GM23338 (cell line): ENCODE results near the gene OR52A1. TPM values are rescaled to one million over a fixed set of nuclear protein-coding genes. Genes with fewer than 3 reads are reported as not detected.

Experiments
- ATAC-seq: fragments of 200-7000 bp; cut with Tn5 transposase; 3 replicates; pipeline ENCODE4 v1.9.1; 2020
- DNase-seq: peaks from one replicate; pipeline ENCODE4 v3.0.0-alpha.2; 2015; ENCODE audit warnings: low spot score
- H2AFZ ChIP-seq: fragments of 200-600 bp; sonication (generic); 2 replicates; pipeline ENCODE4 v1.8.0; 2016; ENCODE audit warnings: antibody characterized with exemption, mild to moderate bottlenecking, moderate library complexity
- H3F3A ChIP-seq: fragments of 200-600 bp; sonication (generic); replicated peaks from 2 replicates; pipeline ENCODE4 v1.8.0; 2017; ENCODE audit warnings: antibody characterized with exemption, mixed run types, low read depth
- H3K27ac ChIP-seq: fragments of 200-600 bp; sonication (generic); 2 replicates; pipeline ENCODE4 v1.6.1; 2016; ENCODE audit warnings: low read depth
- H3K27me3 ChIP-seq: fragments of 200-600 bp; sonication (generic); 2 replicates; pipeline ENCODE4 v1.8.0; 2016; ENCODE audit warnings: mild to moderate bottlenecking, mixed run types, moderate library complexity; ENCODE audit not compliant: insufficient read depth
- H3K36me3 ChIP-seq: fragments of 200-600 bp; sonication (generic); 2 replicates; pipeline ENCODE4 v1.8.0; 2016; ENCODE audit warnings: mild to moderate bottlenecking; ENCODE audit not compliant: insufficient read depth
- H3K4me1 ChIP-seq: fragments of 200-600 bp; sonication (generic); 2 replicates; pipeline ENCODE4 v1.8.0; 2016; ENCODE audit warnings: mild to moderate bottlenecking, moderate library complexity; ENCODE audit not compliant: insufficient read depth
- H3K4me2 ChIP-seq: fragments of 200-600 bp; sonication (generic); 2 replicates; pipeline ENCODE4 v1.7.1; 2017; ENCODE audit warnings: mixed run types
- H3K4me3 ChIP-seq: fragments of 200-600 bp; sonication (generic); 2 replicates; pipeline ENCODE4 v1.6.1; 2016; ENCODE audit warnings: mixed run types
- H3K79me2 ChIP-seq: fragments of 200-600 bp; sonication (generic); replicated peaks from 2 replicates; pipeline ENCODE4 v1.8.0; 2017; ENCODE audit warnings: mild to moderate bottlenecking; ENCODE audit not compliant: insufficient read depth
- H3K9me2 ChIP-seq: fragments of 200-600 bp; sonication (generic); 2 replicates; pipeline ENCODE4 v1.8.0; 2017; ENCODE audit not compliant: insufficient read depth
- H4K20me1 ChIP-seq: fragments of 200-600 bp; sonication (generic); replicated peaks from 2 replicates; pipeline ENCODE4 v1.8.0; 2017; ENCODE audit warnings: mild to moderate bottlenecking; ENCODE audit not compliant: insufficient read depth
- H3K27ac Mint-ChIP-seq: 2 replicates; pipeline ENCODE4 v1.8.0; 2020; ENCODE audit warnings: inconsistent platforms, mild to moderate bottlenecking, moderate library complexity, mixed read lengths
- H3K27me3 Mint-ChIP-seq: 3 replicates; pipeline ENCODE4 v1.8.0; 2022; ENCODE audit warnings: low read depth, mild to moderate bottlenecking, moderate library complexity, mixed read lengths, inconsistent platforms; ENCODE audit not compliant: insufficient read depth, poor library complexity
- H3K36me3 Mint-ChIP-seq: 3 replicates; pipeline ENCODE4 v1.8.0; 2021; ENCODE audit warnings: low read depth, mild to moderate bottlenecking, inconsistent platforms, moderate library complexity, mixed read lengths
- H3K4me1 Mint-ChIP-seq: 3 replicates; pipeline ENCODE4 v1.8.0; 2020; ENCODE audit warnings: mild to moderate bottlenecking, inconsistent platforms, mixed read lengths
- H3K4me3 Mint-ChIP-seq: 3 replicates; pipeline ENCODE4 v1.8.0; 2021; ENCODE audit warnings: moderate library complexity, mild to moderate bottlenecking, inconsistent platforms, mixed read lengths
- H3K9me3 Mint-ChIP-seq: 3 replicates; pipeline ENCODE4 v1.8.0; 2020; ENCODE audit warnings: moderate library complexity, mild to moderate bottlenecking, inconsistent platforms, mixed read lengths
- CREB1 ChIP-seq: fragments of 250-450 bp; sonication (Bioruptor Pico); IDR thresholded peaks from 2 replicates; pipeline ENCODE4 v1.5.0; 2020; ENCODE audit warnings: low read depth, mild to moderate bottlenecking, moderate library complexity
- CTCF ChIP-seq, 2 experiments: fragments of 200-600 bp in 1 of 2; sonication (generic) in 1 of 2; conservative IDR thresholded peaks; 2 replicates each; pipeline versions ENCODE4 v1.5.1 to v1.6.1; 2016 to 2017; ENCODE audit warnings: antibody characterized with exemption in 2 of 2, low read depth in 2 of 2, mild to moderate bottlenecking in 2 of 2, moderate library complexity in 1 of 2
- ETS1 ChIP-seq: IDR thresholded peaks from 2 replicates; pipeline ENCODE4 v1.6.1; 2016; ENCODE audit warnings: antibody characterized with exemption
- EZH2 ChIP-seq: fragments of 200-600 bp; sonication (generic); IDR thresholded peaks from one replicate; pipeline ENCODE4 v1.8.0; 2017; ENCODE audit warnings: antibody characterized with exemption, mild to moderate bottlenecking, low read depth; ENCODE audit not compliant: unreplicated experiment
- EZH2phosphoT487 ChIP-seq: fragments of 200-600 bp; sonication (generic); IDR thresholded peaks from one replicate; pipeline ENCODE4 v1.8.1; 2018; ENCODE audit warnings: antibody characterized with exemption; ENCODE audit not compliant: unreplicated experiment
- JUNB ChIP-seq: IDR thresholded peaks from one replicate; pipeline ENCODE4 v1.6.1; 2016; ENCODE audit warnings: antibody characterized with exemption; ENCODE audit not compliant: unreplicated experiment
- NANOG ChIP-seq: IDR thresholded peaks from 2 replicates; pipeline ENCODE4 v1.6.1; 2016; ENCODE audit warnings: antibody characterized with exemption, borderline replicate concordance
- POLR2AphosphoS5 ChIP-seq: IDR thresholded peaks from 2 replicates; pipeline ENCODE4 v1.6.1; 2016; ENCODE audit warnings: antibody characterized with exemption, low read depth
- REST ChIP-seq: IDR thresholded peaks from one replicate; pipeline ENCODE4 v1.6.1; 2018; ENCODE audit warnings: antibody characterized with exemption; ENCODE audit not compliant: unreplicated experiment
- STAT1 ChIP-seq: IDR thresholded peaks from one replicate; pipeline ENCODE4 v1.6.1; 2016; ENCODE audit warnings: antibody characterized with exemption; ENCODE audit not compliant: unreplicated experiment
- ZNF114 ChIP-seq: fragments of 250-450 bp; sonication (Bioruptor Pico); IDR thresholded peaks from 2 replicates; pipeline ENCODE4 v1.5.0; 2020; ENCODE audit warnings: mild to moderate bottlenecking, moderate library complexity
- ZNF331 ChIP-seq: fragments of 250-450 bp; sonication (Bioruptor Pico); IDR thresholded peaks from 2 replicates; pipeline ENCODE4 v1.5.0; 2020; ENCODE audit warnings: low read depth, mild to moderate bottlenecking, moderate library complexity
- ZNF462 ChIP-seq: fragments of 250-450 bp; sonication (Bioruptor Pico); IDR thresholded peaks from 2 replicates; pipeline ENCODE4 v1.5.0; 2020; ENCODE audit warnings: mild to moderate bottlenecking, moderate library complexity
- long read RNA-seq: library from polyadenylated mRNA; unstranded; transcript quantifications from one replicate; pipeline ENCODE4 v2.0.0, GENCODE V29; 2020; ENCODE audit not compliant: unreplicated experiment
- polyA plus RNA-seq: library from polyadenylated mRNA; unstranded; fragments of >200 nt; fragmentation: Nextera tagmentation; extraction: Ambion mirVana; gene quantifications from 2 replicates; pipeline ENCODE4 v1.2.1, GENCODE V29; 2016
- total RNA-seq: library from RNA; depleted of rRNA; stranded (reverse); fragments of >200 nt; shearing (Covaris generic); gene quantifications from 2 replicates; pipeline ENCODE4 v1.2.3, GENCODE V29; 2014; rRNA removed

The OR52A1 gene
- 4.3 and 4.4 TPM in 2 replicates for total RNA-seq
- 0.73 and 0.82 TPM in 2 replicates for polyA plus RNA-seq
- long read RNA-seq, result 0 reads

GRCh38 chr11:5154657-5155056, at the start of gene OR52A1:
Gene OR52A1 (minus strand): TSS chr11:5154757. CDS start chr11:5152369, 2,388 bp downstream.
- no peak within 1 kb of the TSS for H3K4me3 Mint-ChIP-seq
- peaks cover 13% of the 10 kb centered on the region; the same call in 2 of the 3 replicates for H3K36me3 Mint-ChIP-seq
- H3K27me3 Mint-ChIP-seq, result peaks cover 4% of the 10 kb centered on the region

More at GRCh38 chr11:5154657-5155056, at the start of gene OR52A1:
- TF ChIP-seq JUNB (no peak), ZNF462 (CRISPR knock-in tag) (no peak), ZNF114 (CRISPR knock-in tag) (no peak), EZH2 (no peak), ZNF331 (no peak), REST (no peak), CREB1 (CRISPR knock-in tag) (no peak), STAT1 (no peak), EZH2phosphoT487 (no peak), CTCF (conservative IDR thresholded peaks at IDR 0.05; ENCODE audit: low read depth in 2 of 2) (no peak), NANOG (no peak), ETS1 (no peak), POLR2AphosphoS5 (no peak)
- Histone ChIP-seq H3K79me2 (no peaks in the 10 kb centered on the region), H2AFZ (no peak within 1 kb of the TSS), H3K36me3 (no peaks in the 10 kb centered on the region), H3K4me1 (peaks cover 6% of the 10 kb centered on the region; the same call in 1 of the 2 replicates), H3K27ac (no peak within 1 kb of the TSS), H3K4me2 (no peak within 1 kb of the TSS), H3K9me2 (no peaks in the 10 kb centered on the region; the same call in 1 of the 2 replicates), H3F3A (no peaks in the 10 kb centered on the region), H3K27me3 (no peaks in the 10 kb centered on the region), H4K20me1 (no peaks in the 10 kb centered on the region), H3K4me3 (no peak within 1 kb of the TSS)
- H3K4me1 Mint-ChIP-seq, result peaks cover 6% of the 10 kb centered on the region; the same call in 2 of the 3 replicates
- DNase-seq (no peak), ATAC-seq (no peak)
- no peak within 1 kb of the TSS for H3K27ac Mint-ChIP-seq
- peaks cover 3% of the 10 kb centered on the region; the same call in 2 of the 3 replicates for H3K9me3 Mint-ChIP-seq
